Stomach (tissue), 4 donors: ENCODE measurements around the gene EPHA10.

ENCODE experiments used
- CTCF ChIP-seq, 7 experiments: fragments of 450-650 bp in 4 of 7; fragments of 200-600 bp in 3 of 7; sonication (generic) in 3 of 7; IDR thresholded peaks; one replicate each; pipeline ENCODE4 v1.5.1; 2016 to 2019; ENCODE audit warnings: antibody characterized with exemption in 7 of 7, control low read depth in 2 of 7, mild to moderate bottlenecking in 1 of 7
- EP300 ChIP-seq: sonication (generic); formaldehyde crosslinking; IDR thresholded peaks from one replicate; pipeline ENCODE4 v1.6.1; 2017; ENCODE audit warnings: antibody characterized with exemption
- POLR2A ChIP-seq, 4 donors: fragments of 450-650 bp; IDR thresholded peaks; one replicate each; pipeline ENCODE4 v1.6.1; 2016; ENCODE audit warnings: antibody characterized with exemption in 4 of 4, control low read depth in 2 of 4, mild to moderate bottlenecking in 1 of 4, moderate library complexity in 1 of 4
- POLR2AphosphoS5 ChIP-seq, 3 donors: sonication (generic); formaldehyde crosslinking; IDR thresholded peaks; one replicate each; pipeline ENCODE4 v1.6.1; 2016; ENCODE audit warnings: antibody characterized with exemption in 3 of 3

GRCh38 chr1:37717631-37718030 is 47.3 kb downstream of the EPHA10 start:
- TF ChIP-seq POLR2A (IDR thresholded peaks at IDR 0.05) (no peak), CTCF (IDR thresholded peaks at IDR 0.05) (no peak), POLR2AphosphoS5 (IDR thresholded peaks at IDR 0.05) (no peak), EP300 (no peak)
